ENCODE data around the gene ALDH1B1.

ALDH1B1 gene

GRCh38 chr9:38423973-38424843 is 31.7 kb downstream of the ALDH1B1 start, which contains the start of gene IGFBPL1:
Gene IGFBPL1 (minus strand): TSS chr9:38424454. CDS start chr9:38424424, 30 bp downstream.
- no peaks in the 10 kb centered on the region for H3K4me1 ChIP-seq (ENCODE audit: control insufficient read depth in 1 of 2, insufficient read depth in 2 of 2, low read length in 2 of 2)
- H3K36me3 ChIP-seq (ENCODE audit: control insufficient read depth in 1 of 2, insufficient read depth in 2 of 2, low read length in 2 of 2), result no peaks in the 10 kb centered on the region
- peaks cover 21 to 39% of the 10 kb centered on the region in 2 donors for H3K27me3 ChIP-seq (ENCODE audit: control insufficient read depth in 1 of 2, insufficient read depth in 2 of 2, low read length in 2 of 2)
- H3K4me3 ChIP-seq (ENCODE audit: low read depth in 1 of 2, low read length in 2 of 2), result peak within 1 kb of the TSS; percentile 40 to 47
- H3K9me3 ChIP-seq (ENCODE audit: control insufficient read depth in 1 of 2, low read length in 2 of 2), result no peaks in the 10 kb centered on the region
- H3K9ac ChIP-seq (ENCODE audit: low read depth in 1 of 2, low read length in 2 of 2), result no peak within 1 kb of the TSS
- no peak within 1 kb of the TSS for H3K27ac ChIP-seq (ENCODE audit: low read depth, low read length)

GRCh38 chr9:38424918-38425317 is 32.4 kb downstream of the ALDH1B1 start:
- Histone ChIP-seq H3K27ac (ENCODE audit: low read depth, low read length) (no peak overlapping the region), H3K4me3 (ENCODE audit: low read depth in 1 of 2, low read length in 2 of 2) (no peak overlapping the region), H3K36me3 (ENCODE audit: control insufficient read depth in 1 of 2, insufficient read depth in 2 of 2, low read length in 2 of 2) (no peaks in the 10 kb centered on the region), H3K4me1 (ENCODE audit: control insufficient read depth in 1 of 2, insufficient read depth in 2 of 2, low read length in 2 of 2) (no peaks in the 10 kb centered on the region), H3K27me3 (ENCODE audit: control insufficient read depth in 1 of 2, insufficient read depth in 2 of 2, low read length in 2 of 2) (peaks cover 21 to 39% of the 10 kb centered on the region in 2 donors), H3K9ac (ENCODE audit: low read depth in 1 of 2, low read length in 2 of 2) (no peak overlapping the region), H3K9me3 (ENCODE audit: control insufficient read depth in 1 of 2, low read length in 2 of 2) (no peaks in the 10 kb centered on the region)

GRCh38 chr9:38428062-38428461 is 35.6 kb downstream of the ALDH1B1 start:
- Histone ChIP-seq H3K36me3 (ENCODE audit: control insufficient read depth in 1 of 2, insufficient read depth in 2 of 2, low read length in 2 of 2) (no peaks in the 10 kb centered on the region), H3K4me3 (ENCODE audit: low read depth in 1 of 2, low read length in 2 of 2) (no peak overlapping the region), H3K27me3 (ENCODE audit: control insufficient read depth in 1 of 2, insufficient read depth in 2 of 2, low read length in 2 of 2) (peaks cover 15 to 25% of the 10 kb centered on the region in 2 donors), H3K27ac (ENCODE audit: low read depth, low read length) (no peak overlapping the region), H3K9ac (ENCODE audit: low read depth in 1 of 2, low read length in 2 of 2) (no peak overlapping the region), H3K4me1 (ENCODE audit: control insufficient read depth in 1 of 2, insufficient read depth in 2 of 2, low read length in 2 of 2) (no peaks in the 10 kb centered on the region), H3K9me3 (ENCODE audit: control insufficient read depth in 1 of 2, low read length in 2 of 2) (no peaks in the 10 kb centered on the region)

- Histone ChIP-seq H3K27me3 (ENCODE audit: control insufficient read depth in 1 of 2, insufficient read depth in 2 of 2, low read length in 2 of 2) (peaks cover 0 to 7% of the 10 kb centered on the region in 2 donors), H3K27ac (ENCODE audit: low read depth, low read length) (no peak overlapping the region), H3K9ac (ENCODE audit: low read depth in 1 of 2, low read length in 2 of 2) (no peak overlapping the region), H3K9me3 (ENCODE audit: control insufficient read depth in 1 of 2, low read length in 2 of 2) (no peaks in the 10 kb centered on the region), H3K4me1 (ENCODE audit: control insufficient read depth in 1 of 2, insufficient read depth in 2 of 2, low read length in 2 of 2) (peaks cover 0 to 6% of the 10 kb centered on the region in 2 donors), H3K4me3 (ENCODE audit: low read depth in 1 of 2, low read length in 2 of 2) (no peak overlapping the region), H3K36me3 (ENCODE audit: control insufficient read depth in 1 of 2, insufficient read depth in 2 of 2, low read length in 2 of 2) (no peaks in the 10 kb centered on the region)
Measured at GRCh38 chr9:38431116-38431515, 38.6 kb downstream of the ALDH1B1 start.

GRCh38 chr9:38432922-38433510 is 40.5 kb downstream of the ALDH1B1 start:
- no peaks in the 10 kb centered on the region for H3K9me3 ChIP-seq (ENCODE audit: control insufficient read depth in 1 of 2, low read length in 2 of 2)
- H3K4me3 ChIP-seq (ENCODE audit: low read depth in 1 of 2, low read length in 2 of 2), result no peak overlapping the region
- no peak overlapping the region for H3K9ac ChIP-seq (ENCODE audit: low read depth in 1 of 2, low read length in 2 of 2)
- H3K27ac ChIP-seq (ENCODE audit: low read depth, low read length), result no peak overlapping the region
- H3K4me1 ChIP-seq (ENCODE audit: control insufficient read depth in 1 of 2, insufficient read depth in 2 of 2, low read length in 2 of 2), result peaks cover 6 to 9% of the 10 kb centered on the region in 2 donors
- no peaks in the 10 kb centered on the region for H3K27me3 ChIP-seq (ENCODE audit: control insufficient read depth in 1 of 2, insufficient read depth in 2 of 2, low read length in 2 of 2)
- no peaks in the 10 kb centered on the region for H3K36me3 ChIP-seq (ENCODE audit: control insufficient read depth in 1 of 2, insufficient read depth in 2 of 2, low read length in 2 of 2)

- H3K27ac ChIP-seq (ENCODE audit: low read depth, low read length), result no peak overlapping the region
- H3K4me3 ChIP-seq (ENCODE audit: low read depth in 1 of 2, low read length in 2 of 2), result no peak overlapping the region
- H3K4me1 ChIP-seq (ENCODE audit: control insufficient read depth in 1 of 2, insufficient read depth in 2 of 2, low read length in 2 of 2), result peaks cover 6 to 9% of the 10 kb centered on the region in 2 donors
- H3K27me3 ChIP-seq (ENCODE audit: control insufficient read depth in 1 of 2, insufficient read depth in 2 of 2, low read length in 2 of 2), result no peaks in the 10 kb centered on the region
- H3K9ac ChIP-seq (ENCODE audit: low read depth in 1 of 2, low read length in 2 of 2), result no peak overlapping the region
- no peaks in the 10 kb centered on the region for H3K36me3 ChIP-seq (ENCODE audit: control insufficient read depth in 1 of 2, insufficient read depth in 2 of 2, low read length in 2 of 2)
- H3K9me3 ChIP-seq (ENCODE audit: control insufficient read depth in 1 of 2, low read length in 2 of 2), result no peaks in the 10 kb centered on the region
Measured at GRCh38 chr9:38434365-38434764, 41.9 kb downstream of the ALDH1B1 start.

GRCh38 chr9:38434853-38435252 is 42.4 kb downstream of the ALDH1B1 start:
- Histone ChIP-seq H3K27me3 (ENCODE audit: control insufficient read depth in 1 of 2, insufficient read depth in 2 of 2, low read length in 2 of 2) (no peaks in the 10 kb centered on the region), H3K27ac (ENCODE audit: low read depth, low read length) (no peak overlapping the region), H3K4me1 (ENCODE audit: control insufficient read depth in 1 of 2, insufficient read depth in 2 of 2, low read length in 2 of 2) (peaks cover 6 to 9% of the 10 kb centered on the region in 2 donors), H3K9ac (ENCODE audit: low read depth in 1 of 2, low read length in 2 of 2) (no peak overlapping the region), H3K36me3 (ENCODE audit: control insufficient read depth in 1 of 2, insufficient read depth in 2 of 2, low read length in 2 of 2) (no peaks in the 10 kb centered on the region), H3K4me3 (ENCODE audit: low read depth in 1 of 2, low read length in 2 of 2) (no peak overlapping the region), H3K9me3 (ENCODE audit: control insufficient read depth in 1 of 2, low read length in 2 of 2) (no peaks in the 10 kb centered on the region)

- Histone ChIP-seq H3K4me3 (ENCODE audit: low read depth in 1 of 2, low read length in 2 of 2) (no peak overlapping the region), H3K9ac (ENCODE audit: low read depth in 1 of 2, low read length in 2 of 2) (no peak overlapping the region), H3K9me3 (ENCODE audit: control insufficient read depth in 1 of 2, low read length in 2 of 2) (no peaks in the 10 kb centered on the region)
Measured at GRCh38 chr9:38435521-38435920, 43.0 kb downstream of the ALDH1B1 start.

GRCh38 chr9:38436708-38437107 is 44.2 kb downstream of the ALDH1B1 start:
- no peaks in the 10 kb centered on the region for H3K27me3 ChIP-seq (ENCODE audit: control insufficient read depth in 1 of 2, insufficient read depth in 2 of 2, low read length in 2 of 2)

More at GRCh38 chr9:38435521-38435920, 43.0 kb downstream of the ALDH1B1 start:
- Histone ChIP-seq H3K27ac (ENCODE audit: low read depth, low read length) (no peak overlapping the region), H3K4me1 (ENCODE audit: control insufficient read depth in 1 of 2, insufficient read depth in 2 of 2, low read length in 2 of 2) (peaks cover 6 to 9% of the 10 kb centered on the region in 2 donors), H3K27me3 (ENCODE audit: control insufficient read depth in 1 of 2, insufficient read depth in 2 of 2, low read length in 2 of 2) (no peaks in the 10 kb centered on the region), H3K36me3 (ENCODE audit: control insufficient read depth in 1 of 2, insufficient read depth in 2 of 2, low read length in 2 of 2) (no peaks in the 10 kb centered on the region)

GRCh38 chr9:38437193-38437823 is 44.8 kb downstream of the ALDH1B1 start:
- H3K27me3 ChIP-seq (ENCODE audit: control insufficient read depth in 1 of 2, insufficient read depth in 2 of 2, low read length in 2 of 2), result no peaks in the 10 kb centered on the region
- no peak overlapping the region for H3K4me3 ChIP-seq (ENCODE audit: low read depth in 1 of 2, low read length in 2 of 2)
- H3K36me3 ChIP-seq (ENCODE audit: control insufficient read depth in 1 of 2, insufficient read depth in 2 of 2, low read length in 2 of 2), result no peaks in the 10 kb centered on the region
- no peaks in the 10 kb centered on the region for H3K9me3 ChIP-seq (ENCODE audit: control insufficient read depth in 1 of 2, low read length in 2 of 2)
- no peak overlapping the region for H3K27ac ChIP-seq (ENCODE audit: low read depth, low read length)
- H3K4me1 ChIP-seq (ENCODE audit: control insufficient read depth in 1 of 2, insufficient read depth in 2 of 2, low read length in 2 of 2), result peaks cover 6 to 9% of the 10 kb centered on the region in 2 donors
- no peak overlapping the region for H3K9ac ChIP-seq (ENCODE audit: low read depth in 1 of 2, low read length in 2 of 2)

More at GRCh38 chr9:38436708-38437107, 44.2 kb downstream of the ALDH1B1 start:
- Histone ChIP-seq H3K36me3 (ENCODE audit: control insufficient read depth in 1 of 2, insufficient read depth in 2 of 2, low read length in 2 of 2) (no peaks in the 10 kb centered on the region), H3K9me3 (ENCODE audit: control insufficient read depth in 1 of 2, low read length in 2 of 2) (no peaks in the 10 kb centered on the region), H3K9ac (ENCODE audit: low read depth in 1 of 2, low read length in 2 of 2) (no peak overlapping the region), H3K27ac (ENCODE audit: low read depth, low read length) (no peak overlapping the region), H3K4me1 (ENCODE audit: control insufficient read depth in 1 of 2, insufficient read depth in 2 of 2, low read length in 2 of 2) (peaks cover 6 to 9% of the 10 kb centered on the region in 2 donors), H3K4me3 (ENCODE audit: low read depth in 1 of 2, low read length in 2 of 2) (no peak overlapping the region)

Data from duodenal mucosa (tissue), 2 donors.